COR-L47 (cell line): ENCODE data around the gene GRIA4.
A peak's percentile ranks its signal among the peaks of the same experiment; 100 is the strongest.

Experiments used
- DNase-seq: peaks from one replicate; lab custom pipeline; 2025; lab: John Stamatoyannopoulos, UW

GRIA4 gene

GRCh38 chr11:105609832-105610781, at the start of gene GRIA4:
Gene GRIA4 (plus strand): TSS chr11:105610073. CDS start chr11:105610998, 925 bp downstream.
- DNase-seq, result peak; percentile 79

GRCh38 chr11:105573091-105573490, 36.8 kb upstream of the GRIA4 start:
- no peak for DNase-seq

DNA sequence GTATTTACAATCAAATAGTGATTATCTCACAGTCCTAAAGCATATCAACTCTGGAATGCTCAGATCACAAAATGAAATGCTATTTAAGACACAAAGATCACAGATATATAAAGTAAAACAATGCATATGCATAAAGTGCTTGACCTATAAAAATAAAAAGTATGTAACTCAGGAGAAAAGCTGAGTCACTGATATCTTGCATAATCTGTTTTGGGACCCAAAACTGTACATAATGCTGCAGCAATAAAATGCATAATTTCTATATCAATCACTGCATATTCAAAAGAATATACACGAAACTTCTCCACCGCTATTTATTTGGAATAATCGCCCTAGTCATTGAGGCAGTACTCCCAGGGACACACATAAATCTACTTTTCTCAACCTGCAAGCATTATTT, 34.9 kb upstream of the GRIA4 start:
- DNase-seq, result no peak

- DNase-seq, result no peak
Observed at GRCh38 chr11:105577641-105578040, 32.2 kb upstream of the GRIA4 start.

DNA sequence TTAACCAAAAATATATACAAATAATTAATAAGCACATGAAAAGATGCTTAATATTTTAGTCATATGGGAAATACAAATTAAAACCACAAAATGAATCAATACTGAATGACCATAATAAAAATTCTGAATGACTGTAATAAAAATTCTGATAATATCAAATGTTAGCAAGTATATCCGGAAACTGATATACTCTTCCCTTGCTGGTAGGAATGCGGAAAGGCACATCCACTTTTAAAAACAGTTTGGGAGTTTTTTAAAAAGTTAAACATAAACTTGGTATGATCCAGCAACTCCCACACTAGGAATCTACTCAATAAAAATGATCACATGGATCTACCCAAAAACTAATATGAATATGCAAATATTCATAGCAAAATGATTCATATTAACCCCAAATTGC, 30.8 kb upstream of the GRIA4 start:
- DNase-seq, result no peak

DNA sequence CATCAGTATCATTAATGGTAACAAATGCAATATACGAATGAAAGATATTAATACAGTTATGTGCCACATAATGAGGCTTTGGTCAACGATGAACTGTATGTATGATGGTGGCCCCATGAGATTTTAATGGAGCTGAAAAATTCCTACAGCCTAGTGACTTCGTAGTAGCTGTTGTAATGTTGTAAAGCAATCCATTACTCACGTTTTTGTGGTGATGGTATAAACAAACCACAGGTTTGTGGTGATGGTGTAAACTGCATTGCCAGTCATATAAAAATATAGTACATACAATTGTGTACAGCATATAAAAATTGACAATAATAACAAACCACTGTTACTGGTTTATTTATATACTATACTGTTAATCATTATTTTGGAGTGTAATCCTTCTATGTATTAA, 27.4 kb upstream of the GRIA4 start:
- DNase-seq, result no peak

GRCh38 chr11:105588001-105588400, 21.9 kb upstream of the GRIA4 start:
- no peak for DNase-seq

GRCh38 chr11:105589346-105589745, 20.5 kb upstream of the GRIA4 start:
- no peak for DNase-seq

DNA sequence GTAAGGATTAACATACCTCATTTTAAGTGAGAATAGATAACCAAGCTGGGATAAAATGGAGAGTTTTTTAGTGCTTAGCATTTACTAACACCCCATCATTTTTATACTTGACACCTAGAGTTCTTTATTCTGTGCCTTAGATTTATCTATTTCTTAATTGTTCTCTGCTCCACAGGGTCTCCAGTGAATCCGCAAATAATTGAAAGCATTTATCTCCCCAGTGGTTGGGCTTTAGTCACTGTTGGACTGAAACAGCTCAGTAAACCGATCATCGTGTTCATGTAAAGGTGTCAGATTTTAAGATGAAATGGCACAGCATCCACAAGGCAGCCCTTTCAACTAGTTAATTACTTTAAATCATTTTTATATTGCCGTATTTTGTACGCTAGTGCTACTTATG, 17.8 kb upstream of the GRIA4 start:
- DNase-seq, result peak; percentile 30

DNA sequence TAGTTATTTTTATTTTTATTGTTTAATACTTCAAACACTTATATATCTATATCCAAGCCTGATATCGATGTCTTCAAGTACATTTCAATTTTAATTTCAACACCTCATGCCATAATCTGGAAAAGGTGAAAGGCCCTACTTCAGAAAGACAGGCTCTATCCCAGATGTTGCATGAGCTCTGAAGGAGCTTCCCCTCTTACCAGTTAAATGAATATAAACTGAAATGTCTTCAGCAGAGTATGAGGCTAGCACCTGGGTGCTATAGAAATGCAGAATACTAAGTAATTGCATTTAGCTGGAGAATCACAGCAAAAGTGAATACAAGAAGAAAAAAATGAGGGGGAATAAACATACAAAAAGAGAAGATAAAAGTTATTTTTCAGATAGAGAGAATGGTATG, 11.5 kb upstream of the GRIA4 start:
- DNase-seq, result no peak

- no peak for DNase-seq
Observed at GRCh38 chr11:105603156-105603555, 6.7 kb upstream of the GRIA4 start.

- peak; percentile 67 for DNase-seq
Observed at GRCh38 chr11:105609341-105609781, 512 bp upstream of the GRIA4 start.

DNA sequence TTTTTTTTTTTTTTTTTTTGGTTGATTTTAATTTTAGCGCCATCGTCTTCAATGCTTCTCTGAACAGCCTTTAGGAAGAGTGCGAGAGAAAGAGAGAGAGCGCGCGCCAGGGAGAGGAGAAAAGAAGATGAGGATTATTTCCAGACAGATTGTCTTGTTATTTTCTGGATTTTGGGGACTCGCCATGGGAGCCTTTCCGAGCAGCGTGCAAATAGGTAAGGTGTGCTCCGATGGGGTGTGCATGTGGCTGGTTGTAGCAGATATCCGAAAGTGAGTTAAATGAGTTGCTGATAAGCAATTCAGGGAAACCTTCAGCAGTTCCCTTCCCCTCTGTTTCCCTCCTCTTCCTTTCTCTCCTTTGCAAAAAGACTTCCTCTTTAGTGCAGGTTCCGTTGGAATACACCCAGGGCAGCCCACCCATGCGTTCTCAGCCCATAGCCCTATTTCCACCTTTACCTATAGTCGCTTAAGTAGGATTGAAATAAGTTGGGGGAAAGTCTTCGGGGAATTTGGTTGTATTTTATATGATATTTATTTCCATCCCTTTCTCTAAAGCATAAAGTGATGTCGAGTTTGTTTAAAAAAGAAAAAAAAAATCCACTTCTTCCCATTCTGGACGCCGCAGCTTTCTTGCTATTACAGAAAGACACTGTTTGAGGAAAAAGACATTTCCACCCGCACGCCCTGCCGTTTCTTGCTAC, 1.1 kb downstream of the GRIA4 start:
- no peak for DNase-seq

DNA sequence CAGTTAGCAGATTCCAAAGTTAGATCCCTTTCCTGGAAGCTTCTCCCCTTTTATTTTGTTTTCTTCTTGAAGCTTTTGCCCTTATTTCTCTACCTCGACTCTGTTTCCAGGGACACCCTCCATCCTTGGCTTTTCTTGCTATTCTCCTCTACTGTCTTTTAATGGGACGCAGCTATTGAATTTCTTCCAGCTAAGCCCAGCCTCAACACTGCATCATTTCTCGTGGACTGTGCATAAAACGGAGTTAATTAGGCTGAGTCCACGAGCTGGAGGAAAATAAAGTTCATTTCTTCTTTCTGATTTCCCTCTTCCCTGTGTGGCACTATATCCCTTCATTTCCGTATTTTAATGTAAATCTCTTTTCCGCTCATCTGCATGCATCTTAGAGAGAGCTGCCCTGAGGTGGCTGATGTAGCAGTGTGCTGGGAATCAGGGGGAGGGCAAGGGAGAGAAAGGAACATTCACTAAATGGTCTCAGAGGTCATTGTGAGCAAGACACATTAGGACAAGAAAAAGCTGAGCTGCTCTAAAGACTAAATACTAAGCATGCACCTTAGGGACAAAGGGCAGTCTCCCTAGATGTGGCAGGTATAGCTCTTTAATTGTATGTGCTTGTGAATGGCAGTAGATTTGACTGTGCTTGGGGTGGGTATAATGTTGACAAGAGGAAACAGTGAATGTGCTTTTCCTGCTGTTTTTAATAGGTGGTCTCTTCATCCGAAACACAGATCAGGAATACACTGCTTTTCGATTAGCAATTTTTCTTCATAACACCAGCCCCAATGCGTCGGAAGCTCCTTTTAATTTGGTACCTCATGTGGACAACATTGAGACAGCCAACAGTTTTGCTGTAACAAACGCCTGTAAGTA, 1.9 kb downstream of the GRIA4 start:
- DNase-seq, result peak; percentile 8

DNA sequence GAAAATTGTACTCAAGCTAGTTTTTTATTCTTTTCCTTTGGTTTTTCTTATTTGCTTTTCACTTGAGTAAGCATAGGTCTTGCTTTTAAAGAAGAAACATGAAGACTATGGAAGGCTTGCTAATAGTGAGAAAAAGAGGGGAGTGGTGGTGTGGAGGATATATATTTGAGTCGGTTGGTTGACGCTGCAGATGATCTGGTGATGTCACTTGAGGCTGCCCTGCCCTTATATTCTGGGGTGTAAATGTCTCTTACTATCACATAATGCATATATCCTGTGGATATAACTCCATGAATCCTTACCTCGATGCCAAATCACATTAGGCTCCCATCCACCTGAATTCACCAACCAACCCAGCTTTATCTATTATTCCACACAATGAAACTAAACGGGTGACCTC, 2.9 kb downstream of the GRIA4 start:
- peak; percentile 31 for DNase-seq

DNA sequence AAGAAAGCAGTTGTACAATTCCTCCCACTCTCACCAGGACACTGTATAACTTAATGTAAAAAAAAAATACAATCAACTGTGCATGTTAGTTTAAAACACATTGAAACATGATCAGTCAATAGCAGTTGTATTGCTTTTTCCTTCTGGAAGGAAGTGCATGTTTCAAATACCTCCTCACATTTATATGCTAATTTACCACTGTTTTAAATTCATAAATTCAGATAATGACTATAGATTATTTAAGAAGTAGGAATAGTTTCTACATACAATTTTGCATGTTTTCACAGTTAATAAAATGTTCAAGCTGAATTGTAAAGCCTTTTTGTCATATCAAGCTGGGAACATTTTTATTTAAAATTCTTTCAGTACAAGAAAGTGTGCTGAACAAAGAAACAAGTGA, 3.3 kb downstream of the GRIA4 start:
- no peak for DNase-seq

DNA sequence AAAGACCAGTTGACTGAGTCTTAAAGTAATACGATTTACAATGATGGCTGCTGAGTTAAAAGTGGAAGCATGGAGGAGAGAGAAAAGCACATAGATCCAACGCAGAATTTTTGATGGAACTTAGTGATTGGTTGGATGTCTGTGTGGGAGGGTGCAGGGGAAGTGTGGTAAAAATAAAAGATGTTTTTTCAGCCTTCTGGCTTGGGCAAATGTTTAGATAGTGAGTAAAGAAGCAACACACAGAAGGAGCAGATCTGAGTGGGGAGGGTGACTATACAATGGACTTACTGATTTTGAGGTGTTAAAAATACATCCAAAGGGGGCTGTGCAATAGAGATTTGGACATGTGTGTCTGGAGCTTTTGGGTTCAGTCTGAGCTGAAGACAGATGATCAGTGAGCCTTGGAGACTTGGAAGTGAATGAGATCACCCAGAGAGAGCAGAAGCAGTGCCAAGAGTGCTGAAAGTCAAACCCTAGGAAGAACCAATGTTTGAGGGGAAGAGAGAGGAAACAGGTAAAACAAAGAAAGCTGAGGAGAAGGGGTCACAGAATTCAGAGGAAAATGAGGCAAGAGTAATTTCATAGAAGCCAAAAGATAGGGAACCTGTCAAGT, 8.6 kb downstream of the GRIA4 start:
- DNase-seq, result no peak

GRCh38 chr11:105619556-105619955, 9.7 kb downstream of the GRIA4 start:
- DNase-seq, result no peak

DNA sequence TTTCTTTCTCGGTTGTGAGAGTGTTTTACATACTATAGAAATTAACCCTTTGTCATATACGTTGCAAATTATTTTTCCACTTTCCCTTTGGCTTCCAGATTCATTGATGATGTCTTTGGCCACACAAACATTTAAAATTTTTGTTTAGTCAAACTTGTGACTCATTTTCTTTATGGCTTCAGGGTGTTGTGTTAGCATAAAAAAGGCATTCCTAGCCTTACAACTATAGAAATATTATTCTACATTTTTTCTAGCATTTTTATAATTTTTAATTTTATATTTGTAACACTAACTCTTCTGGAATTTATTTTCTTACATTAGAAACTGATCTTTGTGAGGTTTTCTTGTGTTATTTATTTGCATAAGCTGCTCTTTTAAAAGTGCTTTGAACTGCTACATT, 12.1 kb downstream of the GRIA4 start:
- no peak for DNase-seq

DNA sequence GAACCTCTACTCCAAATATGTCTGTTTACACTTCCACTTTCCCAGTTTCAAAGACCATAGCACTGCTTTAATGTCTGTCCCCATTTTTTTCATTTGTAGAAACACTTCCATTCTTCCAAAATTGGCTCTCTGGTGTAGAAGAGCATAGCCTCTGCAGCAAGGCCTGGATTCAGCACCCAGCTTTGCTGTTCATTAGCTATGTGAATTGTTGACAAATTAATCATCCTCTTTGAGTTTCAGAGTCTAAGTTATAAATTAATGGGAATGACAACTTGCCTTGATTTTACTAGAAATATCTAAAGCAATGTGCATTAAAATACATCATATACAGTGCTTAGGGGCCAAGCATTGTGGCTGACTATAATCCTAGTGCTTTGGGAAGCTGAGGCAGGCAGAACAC, 22.4 kb downstream of the GRIA4 start:
- no peak for DNase-seq

GRCh38 chr11:105635466-105635865, 25.6 kb downstream of the GRIA4 start:
- no peak for DNase-seq

DNA sequence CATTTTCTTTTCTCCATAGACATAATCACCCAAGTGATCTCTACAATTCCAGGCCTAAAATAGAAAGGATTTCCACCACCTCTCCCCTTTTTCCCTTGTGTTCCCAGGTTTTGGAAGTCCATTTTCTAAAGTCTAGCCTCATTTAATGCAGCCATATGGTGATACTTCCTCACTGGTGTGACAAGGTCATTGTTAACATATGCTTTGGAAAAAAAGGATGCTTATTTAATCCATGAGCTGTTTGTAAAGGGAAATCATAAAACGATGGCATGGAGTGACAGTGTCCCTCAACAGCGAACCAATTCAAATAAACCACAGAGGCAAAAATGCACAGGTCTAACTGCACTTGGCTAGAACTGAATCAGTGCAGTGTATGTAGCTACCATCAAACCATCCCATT, 26.6 kb downstream of the GRIA4 start:
- no peak for DNase-seq
